HPDE6-E6E7 (cell line): ENCODE data around the gene NSUN7.
"Not testable (repeated sequence)": the region's sequence is repeated elsewhere in the genome, so short reads cannot be mapped to it uniquely, and the experiment has no call there.

ENCODE experiments used
- DNase-seq: peaks from one replicate; pipeline ENCODE4 v3.0.0; 2011; ENCODE audit warnings: missing footprints; ENCODE audit errors: extremely low spot score

NSUN7 gene, protein sequence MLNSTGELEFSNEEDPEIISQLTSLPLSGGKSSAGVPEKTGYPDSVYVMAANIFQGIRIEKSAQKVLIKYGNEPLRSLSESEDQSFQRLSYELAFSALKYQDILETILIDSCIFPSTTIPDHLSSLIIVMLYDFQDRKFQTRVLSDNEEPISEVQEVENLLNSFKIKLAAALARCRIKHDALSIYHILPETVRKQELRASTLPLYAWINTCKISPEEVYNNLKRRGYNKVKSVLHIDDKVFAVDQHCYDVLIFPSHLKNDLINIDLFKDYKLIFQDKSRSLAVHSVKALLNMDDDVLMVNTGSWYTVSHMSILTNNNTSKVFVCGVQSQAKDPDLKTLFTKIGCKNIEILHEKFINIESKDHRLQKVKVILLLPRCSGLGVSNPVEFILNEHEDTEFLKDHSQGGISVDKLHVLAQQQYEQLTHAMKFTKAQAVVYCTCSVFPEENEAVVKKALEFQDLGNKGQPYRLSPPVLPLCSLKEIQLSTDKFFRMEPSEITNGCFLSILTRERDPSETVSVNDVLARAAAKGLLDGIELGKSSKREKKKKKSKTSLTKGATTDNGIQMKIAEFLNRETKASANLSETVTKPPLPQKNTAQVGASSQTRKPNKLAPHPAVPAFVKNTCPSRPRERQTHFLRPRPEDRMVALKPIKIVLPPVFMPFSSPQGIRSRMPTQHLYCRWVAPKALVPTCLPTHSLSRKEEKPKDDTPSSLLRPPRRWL

GRCh38 chr4:40749717-40750460 lies at the start of gene NSUN7:
NSUN7 (plus strand) TSS chr4:40749955; CDS start chr4:40750694, 739 bp downstream.
- DNase-seq, result peak; percentile 59

DNA sequence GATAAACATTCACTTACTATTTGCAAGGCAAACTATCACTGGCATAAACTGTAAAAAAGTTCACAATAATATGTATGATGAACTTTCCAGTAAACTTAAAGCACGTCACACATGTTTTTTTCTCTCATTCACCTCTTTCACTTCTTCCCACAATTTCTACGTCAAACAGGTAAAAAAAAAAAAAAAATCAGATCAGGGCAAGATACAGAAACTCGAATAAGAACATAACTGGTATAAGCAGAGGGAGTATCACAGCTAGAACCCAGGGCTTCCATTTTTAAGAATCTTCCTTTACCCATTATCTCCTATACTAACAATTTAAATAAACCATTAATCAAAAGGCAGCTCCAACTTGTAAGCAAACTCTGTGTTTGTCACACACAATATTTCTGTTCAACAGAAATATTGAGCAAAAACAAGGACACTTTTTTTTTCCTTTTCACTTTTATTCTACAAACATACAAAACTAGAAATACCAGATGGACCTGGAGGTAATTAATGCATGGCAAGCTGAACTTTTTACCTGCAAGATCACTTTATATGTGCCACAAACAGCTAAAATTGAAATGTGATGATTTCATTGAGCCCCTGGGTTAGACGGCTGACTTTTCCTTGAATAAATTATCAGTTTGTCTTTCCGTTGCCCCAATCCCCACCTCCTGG lies 47.5 kb upstream of the NSUN7 start:
- no peak for DNase-seq

DNA sequence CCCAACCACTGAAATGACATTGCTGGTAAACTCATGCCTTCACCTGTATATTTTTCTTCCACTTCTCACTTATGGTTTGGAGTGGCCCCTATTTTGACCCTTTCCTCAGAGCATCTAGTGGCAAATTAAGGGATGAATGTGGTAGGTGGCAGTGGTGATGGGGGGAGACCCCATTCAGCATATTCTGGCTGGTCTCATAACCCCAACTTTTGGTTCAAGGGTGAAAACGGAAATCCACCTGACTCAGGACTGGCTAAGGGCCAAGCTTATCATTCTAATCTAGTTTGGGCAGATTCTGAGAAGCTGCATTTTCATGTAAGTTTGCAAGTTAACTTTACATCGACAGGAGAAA lies 47.0 kb upstream of the NSUN7 start:
- DNase-seq, result no peak

GRCh38 chr4:40704073-40704472 lies 45.7 kb upstream of the NSUN7 start:
- no peak for DNase-seq

DNA sequence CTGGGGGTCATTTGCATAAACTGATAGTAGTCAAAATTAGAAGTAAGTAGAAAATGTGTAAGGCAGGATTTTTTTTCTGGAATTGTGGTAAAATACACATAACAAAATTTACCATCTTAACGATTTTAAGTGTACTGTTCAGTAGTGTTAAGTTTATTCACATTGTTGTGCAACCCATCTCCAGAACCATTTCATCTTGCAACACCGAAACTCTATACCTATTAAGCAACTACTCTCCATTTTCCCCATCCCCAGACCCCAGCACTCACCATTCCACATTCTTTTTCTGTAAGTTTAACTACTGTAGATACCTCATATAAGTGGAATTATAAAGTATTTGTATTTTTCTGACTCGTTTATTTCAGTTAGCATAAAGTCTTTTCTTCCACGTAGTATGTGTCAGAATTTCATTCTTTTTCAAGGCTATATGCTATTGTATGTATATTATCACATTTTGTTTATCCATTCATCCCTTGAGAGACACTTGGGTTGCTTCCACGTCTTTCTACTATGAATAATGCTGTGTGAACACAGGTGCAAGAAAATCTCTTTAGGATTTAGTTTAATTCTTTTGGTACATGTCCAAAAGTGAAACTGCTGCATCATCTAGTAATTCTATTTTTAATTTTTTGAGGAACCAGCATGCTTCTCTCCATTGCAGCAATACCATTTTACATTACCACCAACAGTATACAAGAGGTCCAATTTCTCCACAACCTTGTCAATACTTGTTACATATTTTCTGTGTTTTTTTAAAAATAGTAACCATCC lies 39.1 kb upstream of the NSUN7 start:
- no peak for DNase-seq

- DNase-seq, result not testable (repeated sequence)
Measured at GRCh38 chr4:40713001-40713400, 36.8 kb upstream of the NSUN7 start.

DNA sequence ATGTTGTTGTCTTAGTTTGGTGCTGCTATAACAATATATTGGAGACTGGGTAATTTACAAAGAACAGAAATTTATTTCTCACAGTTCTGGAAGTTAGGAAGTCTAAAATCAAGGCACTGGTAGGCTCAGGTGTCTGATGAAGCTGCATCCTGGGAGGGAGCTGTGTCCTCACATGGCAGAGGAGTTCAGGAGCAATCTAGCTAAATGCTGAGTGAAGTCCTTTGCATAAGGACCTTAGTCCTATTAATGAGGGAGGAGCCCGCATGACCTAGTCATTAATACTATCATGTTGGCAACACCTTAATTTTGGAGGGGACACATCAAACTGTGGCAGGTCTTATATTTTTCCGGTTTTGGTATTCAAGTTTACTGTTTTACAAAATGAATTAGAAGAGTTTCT lies 36.0 kb upstream of the NSUN7 start:
- DNase-seq, result no peak

- no peak for DNase-seq
Measured at GRCh38 chr4:40718586-40718985, 31.2 kb upstream of the NSUN7 start.

GRCh38 chr4:40719008-40719623 lies 30.6 kb upstream of the NSUN7 start:
- DNase-seq, result peak; percentile 57

- no peak for DNase-seq
Measured at GRCh38 chr4:40720351-40720750, 29.4 kb upstream of the NSUN7 start.

DNA sequence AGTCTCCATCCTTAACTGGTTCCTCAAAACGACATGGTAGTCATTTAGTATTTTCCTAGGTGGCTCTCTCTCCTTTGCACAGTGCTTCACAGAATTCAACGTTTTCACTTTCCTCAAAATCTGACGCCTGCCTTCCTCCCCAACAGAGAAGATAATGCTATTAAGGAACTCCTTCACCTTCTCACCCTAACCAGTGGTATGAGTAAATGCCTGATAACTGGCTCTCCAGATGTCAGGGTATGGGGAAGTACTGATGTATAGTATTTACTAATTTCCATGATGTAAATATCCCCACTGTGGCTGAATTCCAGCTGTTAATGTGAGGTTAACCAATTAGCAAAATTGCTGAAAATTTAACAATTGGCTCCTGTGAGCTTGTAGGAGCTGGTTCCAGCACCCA lies 28.8 kb upstream of the NSUN7 start:
- DNase-seq, result no peak

GRCh38 chr4:40721730-40722171 lies 28.0 kb upstream of the NSUN7 start:
- peak; percentile 52 for DNase-seq

GRCh38 chr4:40722576-40723161 lies 27.1 kb upstream of the NSUN7 start:
- peak; percentile 54 for DNase-seq

GRCh38 chr4:40723728-40724127 lies 26.0 kb upstream of the NSUN7 start:
- no peak for DNase-seq

- DNase-seq, result no peak
Measured at GRCh38 chr4:40728333-40728732, 21.4 kb upstream of the NSUN7 start.

DNA sequence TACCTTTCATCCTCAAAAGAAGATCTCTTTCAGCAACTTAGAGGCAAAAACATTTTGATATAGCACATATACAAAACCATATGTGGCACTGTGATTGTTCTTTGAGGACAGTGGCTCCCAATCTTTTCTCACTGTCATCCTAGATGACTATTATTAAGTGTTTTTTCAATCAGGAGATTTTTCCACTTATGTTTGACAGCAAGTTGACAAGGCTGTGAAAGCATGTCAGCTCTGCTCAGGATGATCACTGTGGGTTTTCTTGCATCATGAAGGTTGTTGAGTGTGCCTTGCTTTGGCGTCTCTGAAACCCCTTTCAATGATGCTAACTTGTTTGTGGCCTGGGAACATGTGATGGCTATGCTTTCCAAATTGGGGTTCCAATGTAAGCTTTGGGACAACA lies 20.2 kb upstream of the NSUN7 start:
- DNase-seq, result no peak

- no peak for DNase-seq
Measured at GRCh38 chr4:40730091-40730679, 19.6 kb upstream of the NSUN7 start.

DNA sequence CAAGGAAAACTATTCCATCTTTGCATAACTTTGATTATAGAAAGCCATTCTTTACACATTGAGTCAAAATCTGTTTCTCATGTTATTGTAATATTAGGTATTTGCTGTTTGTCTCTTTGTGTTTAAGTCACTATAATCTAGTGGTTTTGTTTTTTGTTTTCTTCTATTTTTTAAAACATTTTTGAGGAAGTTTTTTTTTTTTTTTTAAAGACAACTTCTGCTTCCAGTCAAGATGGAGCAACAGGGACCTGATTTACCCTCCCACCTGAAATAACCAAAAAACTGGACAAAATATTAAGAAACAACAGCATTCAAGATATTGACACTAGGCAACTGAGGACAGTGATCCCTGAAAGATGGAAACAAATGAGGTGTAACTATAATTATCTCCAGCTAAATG lies 18.4 kb upstream of the NSUN7 start:
- DNase-seq, result no peak

DNA sequence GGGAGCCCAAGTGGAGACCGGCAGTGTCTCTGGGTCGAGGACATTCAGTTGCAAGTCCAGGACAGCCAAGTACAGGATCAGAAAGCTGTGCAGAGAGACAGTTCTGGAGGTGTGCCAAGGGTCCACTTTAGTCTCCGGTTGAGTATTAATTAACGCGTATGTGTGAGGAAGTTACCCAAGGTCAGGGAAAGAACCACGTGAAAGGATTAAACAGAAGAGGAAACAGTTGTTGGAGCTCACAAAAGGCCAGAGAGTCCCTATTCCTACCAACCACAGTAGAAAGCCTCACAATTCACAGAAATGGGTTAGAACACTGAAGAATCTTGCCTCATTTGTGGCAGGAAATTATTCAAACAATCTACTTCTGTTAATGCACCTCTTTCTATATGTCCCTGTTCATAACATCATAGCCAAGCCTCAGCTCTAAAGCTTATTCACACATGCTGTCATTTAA lies 17.9 kb upstream of the NSUN7 start:
- DNase-seq, result no peak

DNA sequence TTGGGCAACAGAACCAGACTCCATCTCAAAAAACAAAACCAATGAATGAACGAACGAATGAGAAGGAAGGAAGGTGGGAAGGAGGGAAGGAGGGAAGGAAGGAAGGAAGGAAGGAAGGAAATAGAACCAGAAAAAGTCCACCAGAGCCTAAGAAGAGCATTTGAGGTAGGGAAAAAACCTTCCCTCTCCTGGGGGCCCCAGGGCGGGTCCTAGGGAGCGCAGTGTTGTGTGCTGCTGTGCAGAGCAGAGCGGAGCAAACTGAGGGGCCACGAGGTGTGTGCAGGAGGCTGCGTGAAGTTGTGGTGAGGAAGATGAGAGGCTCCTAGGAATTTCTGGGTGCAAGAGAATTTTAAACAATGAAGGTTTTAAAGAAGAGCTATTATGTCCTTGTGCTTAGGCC lies 16.0 kb upstream of the NSUN7 start:
- no peak for DNase-seq
